ENCODE results near the gene PRRT1.
"Not testable (repeated sequence)": the region's sequence is repeated elsewhere in the genome, so short reads cannot be mapped to it uniquely, and the experiment has no call there.

Gene PRRT1

GRCh38 chr6:32190054-32190851 lies 38.5 kb upstream of the PRRT1 start, which contains the start of gene PBX2:
Gene PBX2 (minus strand): TSS chr6:32190202. CDS start chr6:32189915, 287 bp downstream.
- DNase-seq (ENCODE audit: low read depth): peak; percentile 93
- TF ChIP-seq, protein P1, sequence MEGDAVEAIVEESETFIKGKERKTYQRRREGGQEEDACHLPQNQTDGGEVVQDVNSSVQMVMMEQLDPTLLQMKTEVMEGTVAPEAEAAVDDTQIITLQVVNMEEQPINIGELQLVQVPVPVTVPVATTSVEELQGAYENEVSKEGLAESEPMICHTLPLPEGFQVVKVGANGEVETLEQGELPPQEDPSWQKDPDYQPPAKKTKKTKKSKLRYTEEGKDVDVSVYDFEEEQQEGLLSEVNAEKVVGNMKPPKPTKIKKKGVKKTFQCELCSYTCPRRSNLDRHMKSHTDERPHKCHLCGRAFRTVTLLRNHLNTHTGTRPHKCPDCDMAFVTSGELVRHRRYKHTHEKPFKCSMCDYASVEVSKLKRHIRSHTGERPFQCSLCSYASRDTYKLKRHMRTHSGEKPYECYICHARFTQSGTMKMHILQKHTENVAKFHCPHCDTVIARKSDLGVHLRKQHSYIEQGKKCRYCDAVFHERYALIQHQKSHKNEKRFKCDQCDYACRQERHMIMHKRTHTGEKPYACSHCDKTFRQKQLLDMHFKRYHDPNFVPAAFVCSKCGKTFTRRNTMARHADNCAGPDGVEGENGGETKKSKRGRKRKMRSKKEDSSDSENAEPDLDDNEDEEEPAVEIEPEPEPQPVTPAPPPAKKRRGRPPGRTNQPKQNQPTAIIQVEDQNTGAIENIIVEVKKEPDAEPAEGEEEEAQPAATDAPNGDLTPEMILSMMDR (conservative IDR thresholded peaks at IDR 0.05; ENCODE audit: low read depth, low read length): no peak

DNA sequence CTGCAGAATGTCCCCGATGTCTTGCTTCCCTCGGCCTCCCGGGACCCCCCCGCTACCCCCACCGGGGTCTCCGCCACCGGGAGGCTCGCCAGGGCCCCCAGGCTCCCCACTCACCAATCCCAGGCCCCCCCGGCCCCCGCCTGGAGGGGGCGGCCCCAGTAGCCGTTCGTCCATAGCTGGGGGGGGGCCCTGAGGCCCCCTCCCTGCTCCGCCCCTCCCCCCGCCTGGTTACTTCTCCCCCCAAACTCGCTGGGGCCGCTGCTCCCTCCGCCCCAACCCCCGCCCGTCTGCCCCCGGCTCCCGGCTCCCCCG lies 38.0 kb upstream of the PRRT1 start:
- no peak for DNase-seq (ENCODE audit: low read depth)
- TF ChIP-seq, protein P1 (conservative IDR thresholded peaks at IDR 0.05; ENCODE audit: low read depth, low read length): no peak

More at GRCh38 chr6:32190054-32190851, 38.5 kb upstream of the PRRT1 start, which contains the start of gene PBX2:
- H3K4me3 ChIP-seq (ENCODE audit: low read depth, low read length): peak within 1 kb of the TSS; percentile 68

GRCh38 chr6:32189069-32189741 lies 37.5 kb upstream of the PRRT1 start:
- TF ChIP-seq, protein P1 (conservative IDR thresholded peaks at IDR 0.05; ENCODE audit: low read depth, low read length): no peak
- DNase-seq (ENCODE audit: low read depth): no peak
- H3K4me3 ChIP-seq (ENCODE audit: low read depth, low read length): peak overlapping the region; percentile 68

More for the DNA sequence above, 38.0 kb upstream of the PRRT1 start:
- H3K4me3 ChIP-seq (ENCODE audit: low read depth, low read length): peak overlapping the region; percentile 68

DNA sequence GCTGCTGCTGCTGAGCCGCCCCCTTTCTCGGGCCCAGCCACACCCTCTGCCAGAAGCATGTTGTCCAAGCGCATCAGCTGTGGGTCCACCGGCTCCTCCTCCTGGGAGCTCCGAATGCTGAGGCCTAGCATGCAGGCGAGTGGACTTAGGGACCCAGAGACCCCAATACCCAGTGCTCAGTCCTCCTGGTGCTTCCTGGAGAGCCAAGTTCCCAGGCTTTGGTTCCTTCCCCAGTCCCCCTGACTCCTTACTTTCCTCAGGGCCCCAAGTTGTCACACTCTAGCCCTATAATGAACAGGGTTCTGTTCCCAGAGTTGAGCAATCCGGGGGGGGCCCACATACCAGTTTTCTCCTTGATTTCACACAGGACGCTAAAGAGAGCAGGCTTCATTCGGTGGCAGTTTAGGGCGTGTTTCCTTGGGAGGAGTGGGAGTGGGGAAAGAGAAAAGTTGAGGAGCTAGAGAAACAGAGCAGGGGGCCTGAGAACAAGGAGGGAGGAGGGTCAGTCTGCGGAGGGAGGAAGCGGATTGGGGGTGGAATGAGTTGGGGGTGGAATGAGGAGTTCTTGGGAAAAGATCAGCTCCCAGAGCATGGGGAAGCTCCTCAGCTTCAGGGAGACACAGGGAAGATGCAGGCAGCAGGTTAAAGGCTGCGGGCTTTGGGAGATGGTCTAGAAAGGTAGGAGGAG lies 36.8 kb upstream of the PRRT1 start:
- TF ChIP-seq, protein P1 (conservative IDR thresholded peaks at IDR 0.05; ENCODE audit: low read depth, low read length): no peak
- H3K4me3 ChIP-seq (ENCODE audit: low read depth, low read length): peak overlapping the region; percentile 68
- DNase-seq (ENCODE audit: low read depth): no peak

- not testable (repeated sequence) for DNase-seq (ENCODE audit: low read depth)
- H3K4me3 ChIP-seq (ENCODE audit: low read depth, low read length): peak overlapping the region; percentile 68
These were observed 36.1 kb upstream of the PRRT1 start for GRCh38 chr6:32187725-32188380.

DNA sequence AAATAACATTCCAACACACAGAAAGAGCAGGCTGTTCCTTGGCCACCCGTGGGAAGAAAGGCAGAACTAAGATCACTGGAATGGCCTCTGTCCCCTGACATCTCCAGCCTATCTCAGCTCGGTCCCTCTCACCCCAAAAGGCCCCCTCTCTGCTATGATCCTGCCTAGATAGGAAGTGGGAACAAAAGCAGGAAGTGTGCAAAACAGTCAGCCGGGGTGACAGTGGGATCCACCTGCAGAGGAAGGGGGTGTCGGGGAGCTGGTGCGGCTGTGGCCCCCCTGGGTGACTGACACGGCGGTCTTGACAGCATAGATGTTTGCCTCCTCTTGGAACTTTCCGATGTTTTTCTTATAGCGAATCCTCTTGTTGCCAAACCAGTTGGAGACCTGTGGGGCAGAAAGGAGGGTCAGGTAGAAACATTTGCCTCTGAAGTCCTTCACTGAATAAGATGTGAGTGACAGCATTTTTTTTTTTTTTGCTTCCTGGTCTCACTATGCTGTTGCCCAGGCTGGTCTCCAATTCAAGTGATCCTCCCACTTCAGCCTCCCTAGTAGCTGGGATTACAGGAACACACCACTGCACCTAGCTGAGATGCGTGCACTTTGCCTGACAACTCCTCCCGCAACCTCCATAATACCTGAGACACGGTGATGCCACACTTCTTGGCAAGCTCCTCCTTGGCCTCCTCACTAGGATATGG lies 35.4 kb upstream of the PRRT1 start:
- no peak for DNase-seq (ENCODE audit: low read depth)
- TF ChIP-seq, protein P1 (conservative IDR thresholded peaks at IDR 0.05; ENCODE audit: low read depth, low read length): no peak
- H3K4me3 ChIP-seq (ENCODE audit: low read depth, low read length): no peak overlapping the region

- H3K4me3 ChIP-seq (ENCODE audit: low read depth, low read length); DNase-seq (ENCODE audit: low read depth): not testable (repeated sequence)
These were observed 34.6 kb upstream of the PRRT1 start for GRCh38 chr6:32186151-32186840.

DNA sequence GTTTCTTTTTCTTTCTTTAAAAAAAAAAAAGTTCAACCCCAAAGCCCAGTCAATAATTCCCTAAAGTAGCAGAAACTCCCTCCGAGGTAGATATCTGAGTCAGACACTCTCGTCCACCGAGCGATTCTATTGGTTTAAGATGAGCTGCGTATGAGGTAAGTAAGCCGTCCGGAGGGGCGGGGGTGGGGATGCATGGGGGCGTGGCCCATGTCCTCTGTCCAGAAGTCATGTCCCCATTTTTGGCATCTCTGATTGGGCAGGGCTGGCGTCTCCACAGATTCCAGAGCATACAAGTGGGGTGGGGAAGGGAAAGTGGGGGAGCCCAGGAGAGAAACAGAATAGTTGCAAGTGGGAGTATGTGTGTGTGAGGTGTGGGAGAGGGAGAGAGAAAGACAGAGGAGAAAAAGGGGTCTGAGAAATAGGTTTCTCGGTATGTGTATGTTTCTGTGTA lies 34.0 kb upstream of the PRRT1 start:
- peak; percentile 91 for DNase-seq (ENCODE audit: low read depth)

More for the DNA sequence above, 34.0 kb upstream of the PRRT1 start:
- H3K4me3 ChIP-seq (ENCODE audit: low read depth, low read length): not testable (repeated sequence)

Data from choroid plexus epithelial cell (primary cell).